HepG2 (cell line): ENCODE data around the gene NAA38. TPM values are rescaled to one million over a fixed set of nuclear protein-coding genes. Genes with fewer than 3 reads are reported as not detected.
A peak's percentile ranks its signal among the peaks of the same experiment; 100 is the strongest.

Source experiments
- ATAC-seq: fragments of 200-7000 bp; cut with Tn5 transposase; 3 replicates; pipeline ENCODE4 v1.9.1; 2020; ENCODE audit warnings: mild to moderate bottlenecking, moderate library complexity
- BruUV-seq: library from RNA; stranded (reverse); fragments of 400-500 nt; replicated peaks from 2 replicates; lab custom pipeline; 2021; lab: Mats Ljungman, UMichigan
- CTCF ChIA-PET: fragments of 300-600 bp; formaldehyde crosslinking; extraction: SDS; loops from one replicate; lab custom pipeline; 2021; ENCODE audit warnings: low total read pairs, inconsistent platforms, low intra/inter-chr PET ratio; lab: Yijun Ruan, JAX
- POLR2A ChIA-PET: fragments of 350-600 bp; sonication (Branson Sonifier 250); formaldehyde crosslinking; loops from one replicate; lab custom pipeline; 2020; ENCODE audit warnings: antibody characterized with exemption, inconsistent platforms; lab: Yijun Ruan, JAX
- DNase-seq: peaks from one replicate; pipeline ENCODE4 v3.0.0-alpha.2; 2015; ENCODE audit warnings: low spot score
- FAIRE-seq: peaks from 3 replicates; lab custom pipeline; 2011; peaks lifted over from hg19 to GRCh38; lab: Jason Lieb, UNC
- H2AFZ ChIP-seq: one replicate; pipeline ENCODE4 v1.6.1; 2011; ENCODE audit warnings: low read length, inconsistent platforms
- H3K27ac ChIP-seq: fragments of 300-600 bp; 3 replicates; pipeline ENCODE4 v1.8.0; 2011; ENCODE audit warnings: mixed run types, mild to moderate bottlenecking, mixed read lengths, low read length, inconsistent platforms; ENCODE audit not compliant: insufficient read depth; ENCODE audit errors: extremely low read length
- H3K27me3 ChIP-seq, 2 experiments: fragments of 200-600 bp in 1 of 2; 2 replicates in 1 of 2; 3 replicates in 1 of 2; pipeline versions ENCODE4 v1.6.0 to v1.8.0; 2011; ENCODE audit warnings: low read length in 2 of 2, mild to moderate bottlenecking in 2 of 2, moderate library complexity in 2 of 2, inconsistent platforms in 1 of 2; ENCODE audit not compliant: insufficient read depth in 2 of 2, control insufficient read depth in 1 of 2
- H3K36me3 ChIP-seq, 2 experiments: fragments of 200-600 bp in 1 of 2; replicated peaks in 1 of 2; 2 replicates in 1 of 2; 3 replicates in 1 of 2; pipeline versions ENCODE4 v1.5.1 to v1.8.0; 2011; ENCODE audit warnings: low read length in 2 of 2, inconsistent platforms in 1 of 2; ENCODE audit not compliant: insufficient read depth in 2 of 2, control insufficient read depth in 1 of 2
- H3K4me1 ChIP-seq: 2 replicates; pipeline ENCODE4 v1.5.1; 2012; ENCODE audit warnings: low read length, inconsistent platforms; ENCODE audit not compliant: insufficient read depth
- H3K4me2 ChIP-seq: 2 replicates; pipeline ENCODE4 v1.6.0; 2011; ENCODE audit warnings: low read depth, low read length, inconsistent platforms
- H3K4me3 ChIP-seq, 3 experiments: fragments of 200-600 bp in 1 of 3; sonication (generic), shearing (Covaris generic) in 1 of 3; replicated peaks in 1 of 3; 2 replicates each; pipeline ENCODE4 v1.5.1; 2011 to 2016; ENCODE audit warnings: low read length in 3 of 3, inconsistent platforms in 2 of 3, low read depth in 2 of 3, mild to moderate bottlenecking in 2 of 3, control low read depth in 1 of 3, mixed read lengths in 1 of 3; ENCODE audit not compliant: insufficient read depth in 1 of 3
- H3K79me2 ChIP-seq: one replicate; pipeline ENCODE4 v1.6.1; 2011; ENCODE audit warnings: low read length, inconsistent platforms; ENCODE audit not compliant: insufficient read depth
- H3K9ac ChIP-seq: 2 replicates; pipeline ENCODE4 v1.6.0; 2011; ENCODE audit warnings: mild to moderate bottlenecking, low read depth, low read length, inconsistent platforms; ENCODE audit not compliant: insufficient read depth
- H3K9me3 ChIP-seq: 2 replicates; pipeline ENCODE4 v1.5.1; 2012; ENCODE audit warnings: mild to moderate bottlenecking, low read length
- H4K20me1 ChIP-seq: 2 replicates; pipeline ENCODE4 v1.6.0; 2011; ENCODE audit warnings: inconsistent platforms, mild to moderate bottlenecking, low read length, moderate library complexity; ENCODE audit not compliant: insufficient read depth
- EED ChIP-seq: sonication (generic); formaldehyde crosslinking; IDR thresholded peaks from 2 replicates; pipeline ENCODE4 v1.5.0; 2020; ENCODE audit warnings: mild to moderate bottlenecking, missing genetic modification reagents
- FOXC1 ChIP-seq: sonication (generic); formaldehyde crosslinking; IDR thresholded peaks from 2 replicates; pipeline ENCODE4 v1.8.0; 2022; ENCODE audit warnings: mild to moderate bottlenecking, missing genetic modification reagents, borderline replicate concordance
- HMGA1 ChIP-seq: sonication (generic); formaldehyde crosslinking; conservative IDR thresholded peaks from 2 replicates; pipeline ENCODE4 v1.4.0; 2020; ENCODE audit warnings: missing genetic modification reagents
- HNRNPK ChIP-seq: fragments of 200-400 bp; formaldehyde crosslinking; IDR thresholded peaks from 2 replicates; pipeline ENCODE4 v1.6.1; 2018; ENCODE audit warnings: low read length, low read depth, moderate library complexity, mild to moderate bottlenecking; ENCODE audit not compliant: poor library complexity, severe bottlenecking
- IKZF1 ChIP-seq: fragments of 450-650 bp; IDR thresholded peaks from 2 replicates; pipeline ENCODE4 v1.7.1; 2016
- POLR2A ChIP-seq, 2 experiments: IDR thresholded peaks; 2 replicates each; pipeline ENCODE4 v1.6.1; 2011; ENCODE audit warnings: low read depth in 2 of 2, low read length in 2 of 2, mild to moderate bottlenecking in 1 of 2, moderate library complexity in 1 of 2; ENCODE audit not compliant: insufficient read depth in 1 of 2
- SSRP1 ChIP-seq: IDR thresholded peaks from 2 replicates; pipeline ENCODE4 v1.6.1; 2016; ENCODE audit warnings: control low read depth
- ZBTB8A ChIP-seq: sonication (generic); formaldehyde crosslinking; IDR thresholded peaks from 2 replicates; pipeline ENCODE4 v1.4.0; 2020; ENCODE audit warnings: mild to moderate bottlenecking, low read depth, missing genetic modification reagents, borderline replicate concordance
- ZNF101 ChIP-seq: sonication (generic); formaldehyde crosslinking; IDR thresholded peaks from 2 replicates; pipeline ENCODE4 v1.4.0; 2020; ENCODE audit warnings: mild to moderate bottlenecking, low read depth, missing genetic modification reagents, borderline replicate concordance
- ZNF180 ChIP-seq: sonication (generic); formaldehyde crosslinking; IDR thresholded peaks from 2 replicates; pipeline ENCODE4 v1.4.0; 2020; ENCODE audit warnings: low read depth, missing genetic modification reagents, borderline replicate concordance
- ZNF513 ChIP-seq: sonication (generic); formaldehyde crosslinking; conservative IDR thresholded peaks from 2 replicates; pipeline ENCODE4 v1.5.0; 2020; ENCODE audit warnings: missing genetic modification reagents
- ZNF792 ChIP-seq: IDR thresholded peaks from 2 replicates; pipeline ENCODE4 v1.6.1; 2016
- ZSCAN12 ChIP-seq: sonication (generic); formaldehyde crosslinking; IDR thresholded peaks from 2 replicates; pipeline ENCODE4 v1.9.0; 2021; ENCODE audit warnings: mild to moderate bottlenecking, missing genetic modification reagents
- WGBS: methylation state at CpG from one replicate; pipeline ENCODE4 v1.1.6; 2017; ENCODE audit warnings: low lambda C conversion rate; 5-methylcytosine and 5-hydroxymethylcytosine counted together
- in situ Hi-C: cut with HindIII; loops from 2 replicates; pipeline ENCODE4 v1.10.0; 2017; ENCODE audit warnings: low pct_unique_long_range_greater_than_20kb; ENCODE audit not compliant: extremely low pct_ligation_motif_present
- intact Hi-C: fragments of 100-400 bp; cut with micrococcal nuclease; formaldehyde crosslinking; loops from one replicate; pipeline ENCODE4 v1.10.0; 2022; ENCODE audit not compliant: unreplicated experiment
- polyA plus RNA-seq, 8 experiments: library from polyadenylated mRNA; depleted of rRNA in 3 of 8; stranded (reverse) in 7 of 8; unstranded in 1 of 8; fragments of >200 nt; fragmentation: Illumina TruSeq in 4 of 8; extraction: Trizol in 4 of 8; gene quantifications; 2 replicates each; pipeline versions ENCODE4 v1.2.1 to v1.2.3, GENCODE V29; 2011 to 2016; ENCODE audit warnings: low read depth in 4 of 8, missing spikeins in 1 of 8, mixed read lengths in 1 of 8; ENCODE audit not compliant: insufficient read depth in 1 of 8
- total RNA-seq, 5 experiments: library from RNA; depleted of rRNA; stranded (reverse); fragments of >200 nt; fragmentation: Illumina TruSeq; extraction: Trizol; gene quantifications; 2 replicates each; pipeline ENCODE4 v1.2.3, GENCODE V29; 2016; ENCODE audit warnings: low read depth in 1 of 5
- TF ChIP-seq, protein P1 (sequence below): sonication (generic); formaldehyde crosslinking; IDR thresholded peaks from 2 replicates; pipeline ENCODE4 v1.4.0; 2020; ENCODE audit warnings: mild to moderate bottlenecking, missing genetic modification reagents
- TF ChIP-seq, protein P2 (sequence below): IDR thresholded peaks from 2 replicates; pipeline ENCODE4 v1.6.1; 2016; ENCODE audit warnings: low read depth, borderline replicate concordance

The NAA38 gene
- total and polyA plus RNA-seq, 2 of the 13 experiments (the other 11 are each of a cell fraction or from before 2014, with no cell fraction given): 46.9 to 91.6 TPM

- Histone ChIP-seq H3K4me1 (peaks cover 9% of the 10 kb centered on the region), H3K27ac (no peak overlapping the region), H3K36me3 (peaks cover 42 to 55% of the 10 kb centered on the region in 2 experiments), H3K9me3 (no peaks in the 10 kb centered on the region), H3K9ac (no peak overlapping the region), H3K4me3 (no peak overlapping the region), H4K20me1 (peaks cover 24% of the 10 kb centered on the region), H3K27me3 (no peaks in the 10 kb centered on the region), H2AFZ (no peak overlapping the region), H3K79me2 (peaks cover 18% of the 10 kb centered on the region), H3K4me2 (no peak overlapping the region)
- no peak for ATAC-seq
- CTCF ChIA-PET: no interaction called here
- POLR2A ChIA-PET: interaction anchor here (1.8 to 2.2 kb wide), 2 partner anchors 13 to 16 kb away, joined by 5 read pairs; no protein-coding TSS in a partner anchor
- 97% methylated on average over 16 of the region's 21 CpGs for WGBS
- FAIRE-seq: no peak
- no peak for DNase-seq
- intact Hi-C loops (no loop called here), in situ Hi-C loops (loop anchor here (10.0 kb wide), 1 partner anchor 274 kb away; the partner anchor contains the start of gene CD68)
- no TSS peak for BruUV-seq
- no peak for TF ChIP-seq ZNF180 (CRISPR knock-in tag)
- TF ChIP-seq EED: no peak
- TF ChIP-seq, protein P1, sequence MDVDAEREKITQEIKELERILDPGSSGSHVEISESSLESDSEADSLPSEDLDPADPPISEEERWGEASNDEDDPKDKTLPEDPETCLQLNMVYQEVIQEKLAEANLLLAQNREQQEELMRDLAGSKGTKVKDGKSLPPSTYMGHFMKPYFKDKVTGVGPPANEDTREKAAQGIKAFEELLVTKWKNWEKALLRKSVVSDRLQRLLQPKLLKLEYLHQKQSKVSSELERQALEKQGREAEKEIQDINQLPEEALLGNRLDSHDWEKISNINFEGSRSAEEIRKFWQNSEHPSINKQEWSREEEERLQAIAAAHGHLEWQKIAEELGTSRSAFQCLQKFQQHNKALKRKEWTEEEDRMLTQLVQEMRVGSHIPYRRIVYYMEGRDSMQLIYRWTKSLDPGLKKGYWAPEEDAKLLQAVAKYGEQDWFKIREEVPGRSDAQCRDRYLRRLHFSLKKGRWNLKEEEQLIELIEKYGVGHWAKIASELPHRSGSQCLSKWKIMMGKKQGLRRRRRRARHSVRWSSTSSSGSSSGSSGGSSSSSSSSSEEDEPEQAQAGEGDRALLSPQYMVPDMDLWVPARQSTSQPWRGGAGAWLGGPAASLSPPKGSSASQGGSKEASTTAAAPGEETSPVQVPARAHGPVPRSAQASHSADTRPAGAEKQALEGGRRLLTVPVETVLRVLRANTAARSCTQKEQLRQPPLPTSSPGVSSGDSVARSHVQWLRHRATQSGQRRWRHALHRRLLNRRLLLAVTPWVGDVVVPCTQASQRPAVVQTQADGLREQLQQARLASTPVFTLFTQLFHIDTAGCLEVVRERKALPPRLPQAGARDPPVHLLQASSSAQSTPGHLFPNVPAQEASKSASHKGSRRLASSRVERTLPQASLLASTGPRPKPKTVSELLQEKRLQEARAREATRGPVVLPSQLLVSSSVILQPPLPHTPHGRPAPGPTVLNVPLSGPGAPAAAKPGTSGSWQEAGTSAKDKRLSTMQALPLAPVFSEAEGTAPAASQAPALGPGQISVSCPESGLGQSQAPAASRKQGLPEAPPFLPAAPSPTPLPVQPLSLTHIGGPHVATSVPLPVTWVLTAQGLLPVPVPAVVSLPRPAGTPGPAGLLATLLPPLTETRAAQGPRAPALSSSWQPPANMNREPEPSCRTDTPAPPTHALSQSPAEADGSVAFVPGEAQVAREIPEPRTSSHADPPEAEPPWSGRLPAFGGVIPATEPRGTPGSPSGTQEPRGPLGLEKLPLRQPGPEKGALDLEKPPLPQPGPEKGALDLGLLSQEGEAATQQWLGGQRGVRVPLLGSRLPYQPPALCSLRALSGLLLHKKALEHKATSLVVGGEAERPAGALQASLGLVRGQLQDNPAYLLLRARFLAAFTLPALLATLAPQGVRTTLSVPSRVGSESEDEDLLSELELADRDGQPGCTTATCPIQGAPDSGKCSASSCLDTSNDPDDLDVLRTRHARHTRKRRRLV (CRISPR knock-in tag): no peak
- no peak for TF ChIP-seq ZNF101 (CRISPR knock-in tag)
- TF ChIP-seq HNRNPK: peak; percentile 52
- TF ChIP-seq FOXC1 (CRISPR knock-in tag): no peak
- TF ChIP-seq IKZF1: no peak
- TF ChIP-seq ZBTB8A (CRISPR knock-in tag): no peak
- no peak for TF ChIP-seq ZNF513 (CRISPR knock-in tag)
- TF ChIP-seq SSRP1 (CRISPR knock-in tag): no peak
- TF ChIP-seq ZNF792 (CRISPR knock-in tag): no peak
- no peak for TF ChIP-seq HMGA1 (CRISPR knock-in tag)
- TF ChIP-seq, protein P2, sequence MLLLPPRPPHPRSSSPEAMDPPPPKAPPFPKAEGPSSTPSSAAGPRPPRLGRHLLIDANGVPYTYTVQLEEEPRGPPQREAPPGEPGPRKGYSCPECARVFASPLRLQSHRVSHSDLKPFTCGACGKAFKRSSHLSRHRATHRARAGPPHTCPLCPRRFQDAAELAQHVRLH: no peak
- no peak for TF ChIP-seq ZSCAN12 (CRISPR knock-in tag)
- TF ChIP-seq POLR2A (IDR thresholded peaks at IDR 0.05; ENCODE audit: insufficient read depth in 1 of 2, low read depth in 2 of 2, low read length in 2 of 2): 0 out of 4 replicates have a peak, but pooled peaks of 1 of the 2 experiments have one; percentile 33
Measured at GRCh38 chr17:7848739-7849129, 8.6 kb downstream of the NAA38 start.
